Central memory CD8-positive, alpha-beta T cell (primary cell): ENCODE data around the gene ADAMTS3.

Experiments used
- ATAC-seq: fragments of 150-1000 bp; cut with Tn5 transposase; replicated peaks from 2 replicates; pipeline ENCODE4 v1.10.0; 2022; ENCODE audit warnings: mild to moderate bottlenecking, moderate FRiP score, moderate number of reproducible peaks; ENCODE audit not compliant: poor library complexity, severe bottlenecking; ENCODE audit errors: extremely low read depth
- DNase-seq, 2 donors: peaks; one replicate each; pipeline ENCODE4 v3.0.0; 2021; ENCODE audit warnings: low spot score in 2 of 2
- H3K27ac Mint-ChIP-seq: one replicate; pipeline ENCODE4 v1.8.0; 2022; ENCODE audit warnings: low read depth, mild to moderate bottlenecking, moderate library complexity, mixed read lengths
- H3K27me3 Mint-ChIP-seq: one replicate; pipeline ENCODE4 v1.8.0; 2022; ENCODE audit warnings: mixed read lengths
- H3K36me3 Mint-ChIP-seq: one replicate; pipeline ENCODE4 v1.8.0; 2022; ENCODE audit warnings: mild to moderate bottlenecking, moderate library complexity, mixed read lengths; ENCODE audit not compliant: insufficient read depth
- H3K4me1 Mint-ChIP-seq: one replicate; pipeline ENCODE4 v1.8.0; 2022; ENCODE audit warnings: mixed read lengths
- H3K4me3 Mint-ChIP-seq: one replicate; pipeline ENCODE4 v1.8.0; 2022; ENCODE audit warnings: mild to moderate bottlenecking, moderate library complexity, mixed read lengths
- H3K9me3 Mint-ChIP-seq: one replicate; pipeline ENCODE4 v1.8.0; 2022; ENCODE audit warnings: mixed read lengths

The ADAMTS3 gene

DNA sequence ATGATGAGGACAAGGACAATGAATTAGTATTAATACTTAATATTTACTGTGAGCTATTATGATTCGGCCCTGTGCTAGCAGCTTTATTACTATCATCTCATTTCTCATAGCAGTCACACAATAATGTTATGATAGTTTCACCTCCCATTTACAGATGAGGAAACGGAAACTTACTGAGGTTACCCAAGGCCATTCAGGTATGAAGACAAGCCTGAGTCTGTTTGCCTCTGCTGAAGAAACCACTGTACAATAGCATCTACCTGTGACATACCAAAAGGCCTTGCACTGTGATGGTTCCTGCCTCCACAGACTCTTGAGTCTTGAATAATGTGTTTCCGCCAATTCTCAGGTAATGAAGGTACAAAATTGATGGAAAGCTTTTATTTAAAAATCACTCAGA lies 288.8 kb downstream of the ADAMTS3 start:
- no peaks in the 10 kb centered on the region for H3K9me3 Mint-ChIP-seq
- H3K4me3 Mint-ChIP-seq, result no peak overlapping the region
- no peaks in the 10 kb centered on the region for H3K36me3 Mint-ChIP-seq
- no peaks in the 10 kb centered on the region for H3K4me1 Mint-ChIP-seq
- DNase-seq, result no peak
- peaks cover 21% of the 10 kb centered on the region for H3K27me3 Mint-ChIP-seq
- no peak overlapping the region for H3K27ac Mint-ChIP-seq
- ATAC-seq, result no peak

DNA sequence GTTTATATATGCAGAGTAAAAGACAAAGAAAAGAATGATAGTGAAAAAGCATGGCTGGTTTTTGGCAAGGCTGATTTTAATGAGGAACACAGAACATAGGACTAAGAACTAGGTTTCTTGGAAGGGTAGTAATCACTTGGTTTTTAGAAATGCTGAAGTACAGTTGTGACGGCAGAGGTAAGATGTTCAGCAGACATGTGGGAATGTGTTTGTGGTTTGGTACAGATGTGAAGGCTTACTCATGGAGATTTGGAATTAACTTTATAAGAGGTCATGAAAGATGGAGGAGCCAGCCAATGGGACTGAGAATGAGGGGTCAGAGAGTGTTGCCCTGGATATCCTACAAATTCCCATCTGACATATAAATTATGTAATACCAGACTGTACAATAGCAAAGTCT lies 293.6 kb downstream of the ADAMTS3 start:
- DNase-seq (no peak), ATAC-seq (no peak)
- no peaks in the 10 kb centered on the region for H3K4me1 Mint-ChIP-seq
- peaks cover 8% of the 10 kb centered on the region for H3K9me3 Mint-ChIP-seq
- H3K36me3 Mint-ChIP-seq, result peaks cover 1% of the 10 kb centered on the region
- no peaks in the 10 kb centered on the region for H3K27me3 Mint-ChIP-seq
- H3K27ac Mint-ChIP-seq, result no peak overlapping the region
- H3K4me3 Mint-ChIP-seq, result no peak overlapping the region

DNA sequence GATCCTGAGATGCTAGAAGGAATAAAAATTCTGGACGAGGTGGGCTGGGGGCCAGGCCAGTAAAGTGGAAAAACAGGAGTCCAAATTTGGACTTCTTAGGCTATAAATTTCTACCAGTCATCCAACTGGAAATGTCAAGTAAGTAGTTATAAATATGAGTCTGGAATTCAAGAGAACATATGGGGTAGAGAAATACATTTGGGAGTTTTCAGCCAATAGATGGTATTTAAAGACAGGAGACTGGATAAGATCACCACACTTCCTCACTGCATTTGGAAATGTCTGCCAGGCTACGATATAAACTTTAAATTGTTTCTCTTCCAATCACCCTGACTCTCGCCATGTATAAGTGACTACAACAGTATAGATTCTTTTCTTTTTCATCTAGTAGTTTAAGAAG lies 294.8 kb downstream of the ADAMTS3 start:
- no peak overlapping the region for H3K27ac Mint-ChIP-seq
- H3K36me3 Mint-ChIP-seq, result peaks cover 1% of the 10 kb centered on the region
- H3K27me3 Mint-ChIP-seq, result no peaks in the 10 kb centered on the region
- DNase-seq (no peak), ATAC-seq (no peak)
- H3K9me3 Mint-ChIP-seq, result peaks cover 14% of the 10 kb centered on the region
- H3K4me3 Mint-ChIP-seq, result no peak overlapping the region
- no peaks in the 10 kb centered on the region for H3K4me1 Mint-ChIP-seq

- Mint-ChIP-seq H3K36me3 (peaks cover 2% of the 10 kb centered on the region), H3K9me3 (peaks cover 5% of the 10 kb centered on the region), H3K4me3 (no peak overlapping the region), H3K27me3 (no peaks in the 10 kb centered on the region), H3K4me1 (no peaks in the 10 kb centered on the region), H3K27ac (no peak overlapping the region)
- ATAC-seq (no peak), DNase-seq (no peak)
These were observed 313.8 kb downstream of the ADAMTS3 start for GRCh38 chr4:72255269-72255668.

GRCh38 chr4:72243641-72244040 lies 325.4 kb downstream of the ADAMTS3 start:
- no peaks in the 10 kb centered on the region for H3K36me3 Mint-ChIP-seq
- H3K4me1 Mint-ChIP-seq, result no peaks in the 10 kb centered on the region
- no peaks in the 10 kb centered on the region for H3K27me3 Mint-ChIP-seq
- no peak overlapping the region for H3K27ac Mint-ChIP-seq
- no peak overlapping the region for H3K4me3 Mint-ChIP-seq
- ATAC-seq, result no peak
- no peak for DNase-seq
- no peaks in the 10 kb centered on the region for H3K9me3 Mint-ChIP-seq

DNA sequence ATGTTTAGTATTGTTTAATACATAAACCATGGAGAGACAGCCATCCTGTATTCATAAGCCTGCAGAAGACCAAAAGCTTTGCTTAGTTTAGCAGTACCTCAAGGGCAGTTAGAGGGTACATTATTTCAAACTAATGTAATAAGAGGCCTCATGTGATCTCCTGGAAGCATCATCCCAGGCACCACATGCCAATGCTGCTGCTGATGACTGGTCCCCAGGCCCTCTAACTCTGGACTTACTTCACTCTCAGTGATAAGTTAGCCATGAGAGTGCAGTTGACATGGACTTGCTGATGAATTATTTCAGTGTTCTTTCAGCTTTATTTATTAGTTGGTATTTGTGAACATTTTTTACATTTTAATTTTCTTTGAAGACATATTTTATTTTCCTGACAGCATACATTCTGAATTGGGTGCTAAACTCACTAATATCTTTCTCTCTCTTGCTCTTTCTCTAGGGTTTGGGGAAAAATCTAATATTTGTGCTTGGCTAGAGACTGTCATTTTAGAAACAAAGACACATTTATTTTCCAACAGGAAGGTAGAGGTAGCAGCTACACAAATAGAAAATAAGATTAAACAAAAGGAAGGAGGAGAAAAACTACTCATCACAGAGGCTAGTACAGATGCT lies 329.4 kb downstream of the ADAMTS3 start:
- H3K27ac Mint-ChIP-seq, result no peak overlapping the region
- no peaks in the 10 kb centered on the region for H3K27me3 Mint-ChIP-seq
- H3K9me3 Mint-ChIP-seq, result peaks cover 4% of the 10 kb centered on the region
- H3K36me3 Mint-ChIP-seq, result no peaks in the 10 kb centered on the region
- no peaks in the 10 kb centered on the region for H3K4me1 Mint-ChIP-seq
- no peak overlapping the region for H3K4me3 Mint-ChIP-seq
- DNase-seq (no peak), ATAC-seq (no peak)
